ENCODE data around the gene HS3ST5. TPM values are rescaled to one million over a fixed set of nuclear protein-coding genes. Genes with fewer than 3 reads are reported as not detected.
"Not testable (repeated sequence)": the region's sequence is repeated elsewhere in the genome, so short reads cannot be mapped to it uniquely, and the experiment has no call there.

HS3ST5 gene
- total and polyA plus RNA-seq, 2 donors = 0.02 to 0.05 TPM

DNA sequence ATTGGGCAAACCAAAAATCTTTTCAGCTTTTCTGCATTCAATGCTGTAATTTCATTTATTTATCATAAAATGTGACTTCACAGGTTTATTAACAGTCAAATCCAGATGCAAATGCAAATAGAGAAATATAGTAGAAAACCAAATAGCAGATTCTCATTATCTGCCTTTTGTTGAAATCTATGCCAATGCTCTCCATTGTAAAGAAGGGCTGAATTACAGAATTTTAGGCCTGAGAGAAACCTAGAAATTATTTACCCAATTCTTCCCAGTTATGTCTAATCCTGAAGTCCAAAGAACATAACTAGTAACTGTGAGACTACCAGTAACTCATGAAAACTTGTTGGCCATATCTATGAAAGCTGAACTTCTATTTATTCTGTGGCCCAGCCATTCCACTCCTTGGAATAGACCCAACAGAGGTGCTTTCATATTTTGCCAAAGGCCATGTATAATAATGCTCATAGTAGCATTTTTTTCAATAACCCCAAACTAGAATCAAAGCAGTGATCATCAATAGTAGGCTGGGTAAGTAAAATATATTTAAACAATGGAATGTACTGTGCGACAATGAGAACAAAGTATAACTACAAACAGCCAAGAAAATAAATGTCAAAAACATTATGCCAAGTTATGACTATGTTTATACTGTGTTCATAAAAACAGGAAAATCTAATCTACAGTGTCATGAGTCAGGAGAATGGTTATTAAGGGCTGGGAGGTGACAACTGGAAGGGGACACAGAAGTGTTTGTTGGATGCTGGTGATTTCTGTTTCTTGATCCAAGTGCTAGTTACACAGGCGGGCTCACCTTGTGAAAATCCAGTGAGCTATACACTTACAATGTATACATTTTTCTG, 183.8 kb downstream of the HS3ST5 start:
- H3K27me3 ChIP-seq (ENCODE audit: control insufficient read depth in 2 of 2, insufficient read depth in 1 of 2, low read length in 1 of 2) = no peaks in the 10 kb centered on the region

DNA sequence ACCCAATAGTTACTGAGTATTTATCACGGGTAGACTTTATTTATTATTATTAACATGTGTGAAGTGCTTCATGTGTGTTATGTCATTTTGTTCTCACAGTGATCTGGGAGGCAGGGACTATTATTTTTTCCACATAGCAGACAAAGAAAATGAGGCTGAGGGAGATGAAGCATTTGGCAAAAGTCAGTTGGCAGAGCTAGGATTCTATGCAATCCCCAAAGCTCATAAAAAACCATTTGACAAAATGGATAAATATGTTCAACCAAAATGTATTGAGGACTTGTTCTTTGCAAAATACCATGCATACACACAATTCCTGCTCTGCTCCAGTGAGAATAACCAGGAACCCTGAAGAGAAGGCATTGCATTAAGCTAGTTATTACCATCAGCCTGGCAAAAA, 184.4 kb downstream of the HS3ST5 start:
- Histone ChIP-seq H3K36me3 (ENCODE audit: control insufficient read depth in 2 of 2, insufficient read depth in 2 of 2, low read length in 1 of 2) (no peaks in the 10 kb centered on the region), H3K27me3 (ENCODE audit: control insufficient read depth in 2 of 2, insufficient read depth in 1 of 2, low read length in 1 of 2) (no peaks in the 10 kb centered on the region), H3K4me3 (ENCODE audit: low read length in 2 of 2) (no peak overlapping the region), H3K27ac (ENCODE audit: low read depth in 1 of 2, low read length in 1 of 2) (no peak overlapping the region), H3K9me3 (ENCODE audit: control insufficient read depth in 2 of 2, insufficient read depth in 1 of 2, low read length in 1 of 2) (no peaks in the 10 kb centered on the region), H3K4me1 (ENCODE audit: control insufficient read depth in 2 of 2, insufficient read depth in 2 of 2, low read length in 2 of 2) (no peaks in the 10 kb centered on the region)
- DNase-seq (ENCODE audit: low read depth in 6 of 9, low spot score in 9 of 9) = no peak
- 95% methylated on average over 1 of the region's 1 CpG for WGBS

More for the DNA sequence above, 183.8 kb downstream of the HS3ST5 start:
- Histone ChIP-seq H3K4me3 (ENCODE audit: low read length in 2 of 2) (no peak overlapping the region), H3K36me3 (ENCODE audit: control insufficient read depth in 2 of 2, insufficient read depth in 2 of 2, low read length in 1 of 2) (no peaks in the 10 kb centered on the region), H3K27ac (ENCODE audit: low read depth in 1 of 2, low read length in 1 of 2) (no peak overlapping the region), H3K4me1 (ENCODE audit: control insufficient read depth in 2 of 2, insufficient read depth in 2 of 2, low read length in 2 of 2) (no peaks in the 10 kb centered on the region), H3K9me3 (ENCODE audit: control insufficient read depth in 2 of 2, insufficient read depth in 1 of 2, low read length in 1 of 2) (no peaks in the 10 kb centered on the region)
- 92% methylated on average over 2 of the region's 2 CpGs for whole genome bisulfite sequencing
- no peak for DNase-seq (ENCODE audit: low read depth in 6 of 9, low spot score in 9 of 9)

GRCh38 chr6:114157848-114158247, 185.0 kb downstream of the HS3ST5 start:
- no peaks in the 10 kb centered on the region for H3K9me3 ChIP-seq (ENCODE audit: control insufficient read depth in 2 of 2, insufficient read depth in 1 of 2, low read length in 1 of 2)
- H3K4me1 ChIP-seq (ENCODE audit: control insufficient read depth in 2 of 2, insufficient read depth in 2 of 2, low read length in 2 of 2) = no peaks in the 10 kb centered on the region
- 80% methylated on average over 2 of the region's 2 CpGs for WGBS
- H3K27ac ChIP-seq (ENCODE audit: low read depth in 1 of 2, low read length in 1 of 2) = no peak overlapping the region
- no peak overlapping the region for H3K4me3 ChIP-seq (ENCODE audit: low read length in 2 of 2)
- H3K27me3 ChIP-seq (ENCODE audit: control insufficient read depth in 2 of 2, insufficient read depth in 1 of 2, low read length in 1 of 2) = no peaks in the 10 kb centered on the region
- DNase-seq (ENCODE audit: low read depth in 6 of 9, low spot score in 9 of 9) = no peak
- no peaks in the 10 kb centered on the region for H3K36me3 ChIP-seq (ENCODE audit: control insufficient read depth in 2 of 2, insufficient read depth in 2 of 2, low read length in 1 of 2)

- Histone ChIP-seq H3K36me3 (ENCODE audit: control insufficient read depth in 2 of 2, insufficient read depth in 2 of 2, low read length in 1 of 2) (no peaks in the 10 kb centered on the region), H3K4me3 (ENCODE audit: low read length in 2 of 2) (no peak overlapping the region), H3K27ac (ENCODE audit: low read depth in 1 of 2, low read length in 1 of 2) (no peak overlapping the region), H3K9me3 (ENCODE audit: control insufficient read depth in 2 of 2, insufficient read depth in 1 of 2, low read length in 1 of 2) (no peaks in the 10 kb centered on the region), H3K4me1 (ENCODE audit: control insufficient read depth in 2 of 2, insufficient read depth in 2 of 2, low read length in 2 of 2) (no peaks in the 10 kb centered on the region), H3K27me3 (ENCODE audit: control insufficient read depth in 2 of 2, insufficient read depth in 1 of 2, low read length in 1 of 2) (no peaks in the 10 kb centered on the region)
- WGBS = 71% methylated on average over 3 of the region's 3 CpGs
- no peak for DNase-seq (ENCODE audit: low read depth in 6 of 9, low spot score in 9 of 9)
Observed at GRCh38 chr6:114155763-114156162, 187.1 kb downstream of the HS3ST5 start.

GRCh38 chr6:114154812-114155211, 188.0 kb downstream of the HS3ST5 start:
- no peak overlapping the region for H3K27ac ChIP-seq (ENCODE audit: low read depth in 1 of 2, low read length in 1 of 2)
- H3K4me3 ChIP-seq (ENCODE audit: low read length in 2 of 2) = no peak overlapping the region
- H3K9me3 ChIP-seq (ENCODE audit: control insufficient read depth in 2 of 2, insufficient read depth in 1 of 2, low read length in 1 of 2) = no peaks in the 10 kb centered on the region
- H3K4me1 ChIP-seq (ENCODE audit: control insufficient read depth in 2 of 2, insufficient read depth in 2 of 2, low read length in 2 of 2) = no peaks in the 10 kb centered on the region
- WGBS = 88% methylated on average over 4 of the region's 4 CpGs
- no peaks in the 10 kb centered on the region for H3K36me3 ChIP-seq (ENCODE audit: control insufficient read depth in 2 of 2, insufficient read depth in 2 of 2, low read length in 1 of 2)
- H3K27me3 ChIP-seq (ENCODE audit: control insufficient read depth in 2 of 2, insufficient read depth in 1 of 2, low read length in 1 of 2) = no peaks in the 10 kb centered on the region
- DNase-seq (ENCODE audit: low read depth in 6 of 9, low spot score in 9 of 9) = no peak

GRCh38 chr6:114153448-114153847, 189.4 kb downstream of the HS3ST5 start:
- Histone ChIP-seq H3K9me3 (ENCODE audit: control insufficient read depth in 2 of 2, insufficient read depth in 1 of 2, low read length in 1 of 2) (no peaks in the 10 kb centered on the region), H3K4me3 (ENCODE audit: low read length in 2 of 2) (no peak overlapping the region), H3K36me3 (ENCODE audit: control insufficient read depth in 2 of 2, insufficient read depth in 2 of 2, low read length in 1 of 2) (no peaks in the 10 kb centered on the region), H3K27ac (ENCODE audit: low read depth in 1 of 2, low read length in 1 of 2) (no peak overlapping the region), H3K4me1 (ENCODE audit: control insufficient read depth in 2 of 2, insufficient read depth in 2 of 2, low read length in 2 of 2) (no peaks in the 10 kb centered on the region), H3K27me3 (ENCODE audit: control insufficient read depth in 2 of 2, insufficient read depth in 1 of 2, low read length in 1 of 2) (no peaks in the 10 kb centered on the region)
- no peak for DNase-seq (ENCODE audit: low read depth in 6 of 9, low spot score in 9 of 9)
- WGBS = 90% methylated on average over 3 of the region's 3 CpGs

DNA sequence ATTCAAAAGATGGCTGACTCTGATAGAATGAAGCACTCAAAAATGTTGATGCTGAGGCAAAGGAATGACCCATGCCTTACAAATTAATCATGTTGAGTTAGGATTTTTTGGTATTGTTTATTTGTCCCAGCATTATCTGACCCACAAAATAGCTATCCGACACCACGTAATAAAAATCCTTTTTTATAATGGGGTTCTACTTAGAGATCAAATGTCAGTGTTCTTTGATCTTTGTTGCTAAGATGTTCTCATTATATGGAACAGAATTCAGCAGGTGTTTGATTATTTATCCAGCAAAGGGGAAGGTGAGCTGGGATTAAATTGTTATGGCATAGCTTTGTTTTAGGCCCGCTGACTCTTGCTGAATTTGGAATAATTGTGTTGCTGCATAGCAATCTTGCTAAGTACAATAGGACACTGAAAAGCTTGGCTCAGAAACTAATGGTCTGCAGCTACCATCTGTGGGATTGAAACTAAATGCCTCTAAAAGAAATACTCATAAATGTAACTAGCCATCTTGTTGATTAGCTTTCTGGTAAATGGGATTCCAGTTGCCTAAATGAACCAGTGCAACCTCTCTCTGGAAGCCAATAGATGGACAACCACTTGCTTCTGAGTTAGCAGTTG, 191.6 kb downstream of the HS3ST5 start:
- Histone ChIP-seq H3K27me3 (ENCODE audit: control insufficient read depth in 2 of 2, insufficient read depth in 1 of 2, low read length in 1 of 2) (no peaks in the 10 kb centered on the region), H3K36me3 (ENCODE audit: control insufficient read depth in 2 of 2, insufficient read depth in 2 of 2, low read length in 1 of 2) (no peaks in the 10 kb centered on the region), H3K4me1 (ENCODE audit: control insufficient read depth in 2 of 2, insufficient read depth in 2 of 2, low read length in 2 of 2) (no peaks in the 10 kb centered on the region), H3K4me3 (ENCODE audit: low read length in 2 of 2) (no peak overlapping the region), H3K9me3 (ENCODE audit: control insufficient read depth in 2 of 2, insufficient read depth in 1 of 2, low read length in 1 of 2) (no peaks in the 10 kb centered on the region), H3K27ac (ENCODE audit: low read depth in 1 of 2, low read length in 1 of 2) (no peak overlapping the region)
- no peak for DNase-seq (ENCODE audit: low read depth in 6 of 9, low spot score in 9 of 9)
- 95% methylated on average over 3 of the region's 3 CpGs for whole genome bisulfite sequencing

DNA sequence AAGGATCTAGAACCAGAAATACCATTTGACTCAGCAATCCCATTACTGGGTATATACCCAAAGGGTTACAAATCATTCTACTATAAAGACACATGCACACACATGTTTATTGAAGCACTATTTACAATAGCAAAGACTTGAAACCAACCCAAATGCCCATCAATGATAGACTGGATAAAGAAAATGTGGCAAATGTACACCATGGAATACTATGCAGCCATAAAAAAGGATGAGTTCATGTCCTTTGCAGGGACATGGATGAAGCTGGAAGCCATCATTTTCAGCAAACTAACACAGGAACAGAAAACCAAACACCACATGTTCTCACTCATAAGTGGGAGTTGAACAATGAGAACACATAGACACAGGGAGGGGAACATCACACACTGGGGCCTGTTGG, 193.6 kb downstream of the HS3ST5 start:
- H3K36me3 ChIP-seq (ENCODE audit: control insufficient read depth in 2 of 2, insufficient read depth in 2 of 2, low read length in 1 of 2); H3K9me3 ChIP-seq (ENCODE audit: control insufficient read depth in 2 of 2, insufficient read depth in 1 of 2, low read length in 1 of 2); DNase-seq (ENCODE audit: low read depth in 6 of 9, low spot score in 9 of 9); H3K4me3 ChIP-seq (ENCODE audit: low read length in 2 of 2); H3K27me3 ChIP-seq (ENCODE audit: control insufficient read depth in 2 of 2, insufficient read depth in 1 of 2, low read length in 1 of 2); H3K27ac ChIP-seq (ENCODE audit: low read depth in 1 of 2, low read length in 1 of 2); H3K4me1 ChIP-seq (ENCODE audit: control insufficient read depth in 2 of 2, insufficient read depth in 2 of 2, low read length in 2 of 2): not testable (repeated sequence)

Measured in thymus (tissue), 11 donors.